Muscle of leg (tissue), 11 donors: ENCODE measurements around the gene TICRR. TPM values are rescaled to one million over a fixed set of nuclear protein-coding genes. Genes with fewer than 3 reads are reported as not detected.

ENCODE experiments used
- DNase-seq: peaks from one replicate; pipeline ENCODE4 v3.0.0; 2013
- H3K27ac ChIP-seq: one replicate; pipeline ENCODE4 v1.5.1; 2013; ENCODE audit warnings: mild to moderate bottlenecking, low read length, control low read depth
- H3K27me3 ChIP-seq: one replicate; pipeline ENCODE4 v1.6.1; 2013; ENCODE audit warnings: low read length; ENCODE audit not compliant: control insufficient read depth, insufficient read depth
- H3K36me3 ChIP-seq: one replicate; pipeline ENCODE4 v1.6.1; 2013; ENCODE audit warnings: low read length; ENCODE audit not compliant: control insufficient read depth, insufficient read depth
- H3K4me1 ChIP-seq: one replicate; pipeline ENCODE4 v1.6.1; 2013; ENCODE audit warnings: low read length; ENCODE audit not compliant: control insufficient read depth, insufficient read depth
- H3K4me3 ChIP-seq: one replicate; pipeline ENCODE4 v1.5.1; 2013; ENCODE audit warnings: low read length, control low read depth
- H3K9me3 ChIP-seq: replicated peaks from 2 replicates; pipeline ENCODE4 v1.6.1; 2013; ENCODE audit warnings: low read depth, low read length; ENCODE audit not compliant: control insufficient read depth
- WGBS: methylation state at CpG from one replicate; pipeline ENCODE4 v1.1.5; 2013; ENCODE audit warnings: missing lambda C conversion rate; ENCODE audit not compliant: insufficient coverage; 5-methylcytosine and 5-hydroxymethylcytosine counted together
- polyA plus RNA-seq, 8 donors: library from polyadenylated mRNA; unstranded; fragments of 120-200 nt; gene quantifications; one replicate each; pipeline versions ENCODE4 v1.2.1 to v1.2.3, GENCODE V29; 2013; ENCODE audit warnings: inconsistent platforms in 1 of 8, low replicate concordance in 1 of 8; ENCODE audit not compliant: insufficient read length in 8 of 8, insufficient read depth in 1 of 8
- total RNA-seq: library from RNA; stranded (reverse); fragments of 120-200 nt; gene quantifications from one replicate; pipeline ENCODE4 v1.2.4, GENCODE V29; 2013

The TICRR gene
- total and polyA plus RNA-seq, 9 donors: 2.2 to 7.1 (median 5.1) TPM

- no peak for DNase-seq
- 94% methylated on average over 20 of the region's 23 CpGs for WGBS
Observed at GRCh38 chr15:89633585-89633984, 58.3 kb downstream of the TICRR start.

GRCh38 chr15:89640245-89640644 lies 65.0 kb downstream of the TICRR start:
- no peaks in the 10 kb centered on the region for H3K27me3 ChIP-seq
- no peak overlapping the region for H3K4me3 ChIP-seq
- DNase-seq: no peak
- peaks cover 21% of the 10 kb centered on the region for H3K36me3 ChIP-seq
- 100% methylated on average over 3 of the region's 5 CpGs for WGBS
- H3K4me1 ChIP-seq: peaks cover 10% of the 10 kb centered on the region
- no peak overlapping the region for H3K27ac ChIP-seq
- no peaks in the 10 kb centered on the region for H3K9me3 ChIP-seq

More at GRCh38 chr15:89633585-89633984, 58.3 kb downstream of the TICRR start:
- Histone ChIP-seq H3K27ac (no peak overlapping the region), H3K4me3 (no peak overlapping the region), H3K27me3 (no peaks in the 10 kb centered on the region), H3K9me3 (peaks cover 2% of the 10 kb centered on the region), H3K4me1 (no peaks in the 10 kb centered on the region), H3K36me3 (peaks cover 51% of the 10 kb centered on the region)

GRCh38 chr15:89641053-89641452 lies 65.8 kb downstream of the TICRR start:
- 78% methylated on average over 5 of the region's 5 CpGs for WGBS
- no peak overlapping the region for H3K27ac ChIP-seq

GRCh38 chr15:89642106-89642505 lies 66.8 kb downstream of the TICRR start:
- no peak overlapping the region for H3K27ac ChIP-seq
- peak; percentile 37 for DNase-seq
- peaks cover 10% of the 10 kb centered on the region for H3K4me1 ChIP-seq
- H3K9me3 ChIP-seq: no peaks in the 10 kb centered on the region
- H3K36me3 ChIP-seq: peaks cover 32% of the 10 kb centered on the region
- no peaks in the 10 kb centered on the region for H3K27me3 ChIP-seq
- H3K4me3 ChIP-seq: no peak overlapping the region
- 82% methylated on average over 16 of the region's 16 CpGs for WGBS

More at GRCh38 chr15:89641053-89641452, 65.8 kb downstream of the TICRR start:
- Histone ChIP-seq H3K27me3 (no peaks in the 10 kb centered on the region), H3K4me3 (no peak overlapping the region), H3K9me3 (no peaks in the 10 kb centered on the region), H3K4me1 (peaks cover 10% of the 10 kb centered on the region), H3K36me3 (peaks cover 27% of the 10 kb centered on the region)
- no peak for DNase-seq

- no peak for DNase-seq
- H3K9me3 ChIP-seq: no peaks in the 10 kb centered on the region
- no peak overlapping the region for H3K4me3 ChIP-seq
- H3K27me3 ChIP-seq: no peaks in the 10 kb centered on the region
- peaks cover 12% of the 10 kb centered on the region for H3K4me1 ChIP-seq
- peaks cover 44% of the 10 kb centered on the region for H3K36me3 ChIP-seq
- no peak overlapping the region for H3K27ac ChIP-seq
- 96% methylated on average over 8 of the region's 8 CpGs for WGBS
Observed at GRCh38 chr15:89645680-89646079, 70.4 kb downstream of the TICRR start.

- Histone ChIP-seq H3K9me3 (no peaks in the 10 kb centered on the region), H3K4me1 (peaks cover 12% of the 10 kb centered on the region), H3K27ac (no peak overlapping the region), H3K36me3 (peaks cover 39% of the 10 kb centered on the region), H3K4me3 (no peak overlapping the region), H3K27me3 (no peaks in the 10 kb centered on the region)
- 84% methylated on average over 16 of the region's 22 CpGs for WGBS
- DNase-seq: no peak
Observed at GRCh38 chr15:89646416-89647141, 71.3 kb downstream of the TICRR start.

- H3K4me1 ChIP-seq: peaks cover 8% of the 10 kb centered on the region
- H3K9me3 ChIP-seq: no peaks in the 10 kb centered on the region
- 38% methylated on average over 19 of the region's 25 CpGs for WGBS
- H3K27ac ChIP-seq: no peak overlapping the region
- no peak overlapping the region for H3K4me3 ChIP-seq
- peak; percentile 62 for DNase-seq
- H3K36me3 ChIP-seq: peaks cover 33% of the 10 kb centered on the region
- no peaks in the 10 kb centered on the region for H3K27me3 ChIP-seq
Observed at GRCh38 chr15:89647191-89647851, 72.1 kb downstream of the TICRR start.

- no peak overlapping the region for H3K4me3 ChIP-seq
- 71% methylated on average over 99 of the region's 102 CpGs for WGBS
- peaks cover 39% of the 10 kb centered on the region for H3K36me3 ChIP-seq
- no peaks in the 10 kb centered on the region for H3K27me3 ChIP-seq
- no peaks in the 10 kb centered on the region for H3K9me3 ChIP-seq
- DNase-seq: no peak
- H3K4me1 ChIP-seq: peaks cover 6% of the 10 kb centered on the region
- H3K27ac ChIP-seq: no peak overlapping the region
Observed at GRCh38 chr15:89648106-89649012, 73.1 kb downstream of the TICRR start.

- no peak overlapping the region for H3K4me3 ChIP-seq
- no peaks in the 10 kb centered on the region for H3K27me3 ChIP-seq
- DNase-seq: no peak
- no peak overlapping the region for H3K27ac ChIP-seq
- 95% methylated on average over 37 of the region's 37 CpGs for WGBS
- H3K36me3 ChIP-seq: peaks cover 40% of the 10 kb centered on the region
- H3K4me1 ChIP-seq: peaks cover 5% of the 10 kb centered on the region
- H3K9me3 ChIP-seq: no peaks in the 10 kb centered on the region
Observed at GRCh38 chr15:89649013-89649625, 73.8 kb downstream of the TICRR start.
